B cell (primary cell): ENCODE data around the gene SHB. TPM values are rescaled to one million over a fixed set of nuclear protein-coding genes. Genes with fewer than 3 reads are reported as not detected.

ENCODE experiments used
- ATAC-seq: fragments of 200-7000 bp; cut with Tn5 transposase; one replicate; pipeline ENCODE4 v1.10.0; 2021; ENCODE audit warnings: low read depth, mild to moderate bottlenecking, moderate number of reproducible peaks, moderate library complexity
- CTCF ChIA-PET: fragments of 350-600 bp; sonication (Branson Sonifier 250); formaldehyde crosslinking; loops from one replicate; lab custom pipeline; 2021; ENCODE audit warnings: antibody characterized with exemption, inconsistent platforms; lab: Charles Lee
- POLR2A ChIA-PET: fragments of 350-600 bp; sonication (Branson Sonifier 250); formaldehyde crosslinking; loops from one replicate; lab custom pipeline; 2021; ENCODE audit warnings: antibody characterized with exemption; lab: Charles Lee
- DNase-seq: peaks from one replicate; pipeline ENCODE4 v3.0.0; 2013
- H2AFZ ChIP-seq: 2 replicates; pipeline ENCODE4 v1.6.1; 2012; ENCODE audit warnings: mild to moderate bottlenecking, low read depth, low read length; ENCODE audit not compliant: insufficient read depth, poor library complexity, severe bottlenecking
- H3K27ac ChIP-seq, 2 donors: 1 replicate in 1 of 2; 2 replicates in 1 of 2; pipeline ENCODE4 v1.5.1; 2012 to 2013; ENCODE audit warnings: low read length in 2 of 2, mild to moderate bottlenecking in 2 of 2, moderate library complexity in 1 of 2
- H3K27me3 ChIP-seq, 4 experiments: fragments of 200-600 bp in 1 of 4; sonication (generic) in 1 of 4; replicated peaks in 1 of 4; 1 replicate in 2 of 4; 2 replicates in 2 of 4; pipeline versions ENCODE4 v1.6.1 to v1.7.0; 2013 to 2016; ENCODE audit warnings: low read length in 3 of 4, mild to moderate bottlenecking in 2 of 4, mixed read lengths in 1 of 4, moderate library complexity in 1 of 4; ENCODE audit not compliant: insufficient read depth in 4 of 4, control insufficient read depth in 3 of 4; ENCODE audit errors: control extremely low read depth in 1 of 4
- H3K36me3 ChIP-seq, 2 experiments: replicated peaks in 1 of 2; 1 replicate in 1 of 2; 2 replicates in 1 of 2; pipeline versions ENCODE4 v1.6.1 to v1.7.1; 2013; ENCODE audit warnings: low read length in 1 of 2; ENCODE audit not compliant: insufficient read depth in 2 of 2, control insufficient read depth in 1 of 2; ENCODE audit errors: control extremely low read depth in 1 of 2, extremely low read depth in 1 of 2
- H3K4me1 ChIP-seq, 2 donors: fragments of 200-600 bp in 1 of 2; sonication (generic) in 1 of 2; 1 replicate in 1 of 2; 2 replicates in 1 of 2; pipeline versions ENCODE4 v1.5.1 to v1.6.1; 2013 to 2017; ENCODE audit warnings: low read length in 2 of 2; ENCODE audit not compliant: control insufficient read depth in 2 of 2, insufficient read depth in 2 of 2
- H3K4me2 ChIP-seq: replicated peaks from 2 replicates; pipeline ENCODE3; 2012; ENCODE audit warnings: mild to moderate bottlenecking, low read depth, low read length; ENCODE audit not compliant: poor library complexity, severe bottlenecking
- H3K4me3 ChIP-seq, 5 experiments: fragments of 200-600 bp in 1 of 5; sonication (generic) in 1 of 5; 1 replicate in 3 of 5; 2 replicates in 2 of 5; pipeline versions ENCODE4 v1.5.1 to v1.7.0; 2011 to 2016; ENCODE audit warnings: low read length in 4 of 5, mild to moderate bottlenecking in 4 of 5, low read depth in 2 of 5, control low read depth in 1 of 5, moderate library complexity in 1 of 5; ENCODE audit not compliant: insufficient read depth in 1 of 5; ENCODE audit errors: control extremely low read depth in 1 of 5, extremely low read depth in 1 of 5
- H3K79me2 ChIP-seq: fragments of 200-600 bp; sonication (generic); one replicate; pipeline ENCODE4 v1.6.0; 2016; ENCODE audit warnings: low read length; ENCODE audit not compliant: control insufficient read depth, insufficient read depth
- H3K9ac ChIP-seq: fragments of 200-600 bp; sonication (generic); 2 replicates; pipeline ENCODE4 v1.6.1; 2017; ENCODE audit warnings: mild to moderate bottlenecking, low read length, moderate library complexity
- H3K9me3 ChIP-seq, 3 donors: one replicate each; pipeline versions ENCODE4 v1.6.1 to v1.7.1; 2013; ENCODE audit warnings: low read length in 2 of 3; ENCODE audit not compliant: control insufficient read depth in 2 of 3, insufficient read depth in 1 of 3; ENCODE audit errors: control extremely low read depth in 1 of 3
- H4K20me1 ChIP-seq: 2 replicates; pipeline ENCODE4 v1.6.0; 2012; ENCODE audit warnings: mild to moderate bottlenecking, low read length; ENCODE audit not compliant: insufficient read depth, control insufficient read depth, poor library complexity, severe bottlenecking
- H3K27ac Mint-ChIP-seq: one replicate; pipeline ENCODE4 v1.8.0; 2021; ENCODE audit warnings: mixed read lengths
- H3K27me3 Mint-ChIP-seq: one replicate; pipeline ENCODE4 v1.8.0; 2021; ENCODE audit warnings: mixed read lengths
- H3K4me1 Mint-ChIP-seq: one replicate; pipeline ENCODE4 v1.8.0; 2021; ENCODE audit warnings: mixed read lengths
- H3K4me3 Mint-ChIP-seq: one replicate; pipeline ENCODE4 v1.8.0; 2021; ENCODE audit warnings: mixed read lengths
- H3K9me3 Mint-ChIP-seq: one replicate; pipeline ENCODE4 v1.8.0; 2022; ENCODE audit warnings: mixed read lengths; ENCODE audit not compliant: insufficient read depth
- EZH2 ChIP-seq: IDR thresholded peaks from 2 replicates; pipeline ENCODE4 v1.6.1; 2012; ENCODE audit warnings: borderline replicate concordance, low read depth, mild to moderate bottlenecking, moderate library complexity, low read length; ENCODE audit not compliant: insufficient read depth, poor library complexity, severe bottlenecking
- WGBS: methylation state at CpG from one replicate; pipeline ENCODE4 v1.1.5; 2013; ENCODE audit warnings: missing lambda C conversion rate; ENCODE audit not compliant: insufficient coverage; 5-methylcytosine and 5-hydroxymethylcytosine counted together
- intact Hi-C: fragments of 100-400 bp; cut with micrococcal nuclease; formaldehyde crosslinking; loops from one replicate; pipeline ENCODE4 v1.10.0; 2022
- polyA plus RNA-seq: library from polyadenylated mRNA; depleted of rRNA; stranded (reverse); fragments of >200 nt; gene quantifications from 2 replicates; pipeline ENCODE4 v1.2.3, GENCODE V29; 2012
- total RNA-seq, 2 donors: library from RNA; stranded (reverse); fragments of 120-200 nt in 1 of 2; gene quantifications; 1 replicate in 1 of 2; 2 replicates in 1 of 2; pipeline versions ENCODE4 v1.2.3 to v1.2.4, GENCODE V29; 2013 to 2022
- TF ChIP-seq, protein P1 (sequence below): fragments of 200-600 bp; IDR thresholded peaks from one replicate; pipeline ENCODE4 v1.8.0; 2022; ENCODE audit warnings: antibody characterized with exemption, mild to moderate bottlenecking

The SHB gene
- total and polyA plus RNA-seq, 2 donors (not counting 1 experiment from before 2014, with no cell fraction given) = 0.06 to 1.9 TPM

DNA sequence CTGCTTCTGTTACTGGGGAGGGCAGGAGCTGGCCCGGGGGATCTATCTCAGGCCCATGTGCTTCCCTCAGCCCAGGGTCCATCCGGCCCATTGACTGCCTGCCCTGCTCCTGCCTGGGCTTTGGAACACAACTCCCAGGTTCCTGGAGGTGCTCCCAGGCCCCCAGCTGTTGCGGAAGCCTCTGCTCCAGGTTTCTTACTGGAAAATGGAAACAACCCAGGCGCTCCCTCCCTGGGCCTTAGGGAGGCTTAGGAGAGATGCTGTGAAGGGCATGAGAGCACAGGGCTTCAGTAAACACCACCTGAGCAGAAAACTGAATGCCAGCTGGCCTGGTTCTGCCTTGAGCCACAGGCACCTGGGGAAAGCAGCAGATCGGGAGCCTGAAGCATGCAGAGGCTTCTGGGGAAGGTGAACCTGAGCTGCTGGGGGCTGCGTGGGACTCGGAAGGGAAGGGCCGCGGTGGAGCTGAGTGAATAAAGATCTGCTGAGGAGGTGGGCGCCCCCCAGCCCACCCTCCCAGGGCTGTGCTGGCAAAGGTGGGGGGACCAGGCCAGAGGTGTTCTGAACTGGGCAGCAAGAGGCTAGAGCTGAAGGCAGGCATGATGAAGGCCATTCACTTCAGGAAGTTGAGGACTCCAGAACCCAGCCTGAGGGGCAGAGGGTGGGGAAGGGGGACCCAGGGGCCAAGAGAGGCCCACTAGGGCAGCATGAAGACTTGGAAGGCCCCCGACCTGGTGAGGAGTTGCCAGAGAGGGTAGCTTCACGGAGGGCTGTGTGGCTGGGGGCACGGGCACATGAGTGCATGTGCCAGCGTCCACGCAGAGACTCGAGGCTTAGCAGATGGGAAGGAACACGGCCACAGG lies 64.8 kb downstream of the SHB start:
- Histone ChIP-seq H4K20me1 (no peaks in the 10 kb centered on the region), H3K4me1 (peaks cover 0 to 9% of the 10 kb centered on the region in 2 donors), H3K27me3 (no peaks in the 10 kb centered on the region), H2AFZ (no peak overlapping the region), H3K36me3 (no peaks in the 10 kb centered on the region), H3K4me3 (no peak overlapping the region), H3K9ac (no peak overlapping the region), H3K27ac (no peak overlapping the region), H3K9me3 (no peaks in the 10 kb centered on the region), H3K79me2 (no peaks in the 10 kb centered on the region), H3K4me2 (no peak overlapping the region)
- peaks cover 2% of the 10 kb centered on the region for H3K27me3 Mint-ChIP-seq
- no peak for DNase-seq
- ChIA-PET CTCF (no interaction called here), POLR2A (no interaction called here)
- no peak for ATAC-seq
- TF ChIP-seq, protein P1, sequence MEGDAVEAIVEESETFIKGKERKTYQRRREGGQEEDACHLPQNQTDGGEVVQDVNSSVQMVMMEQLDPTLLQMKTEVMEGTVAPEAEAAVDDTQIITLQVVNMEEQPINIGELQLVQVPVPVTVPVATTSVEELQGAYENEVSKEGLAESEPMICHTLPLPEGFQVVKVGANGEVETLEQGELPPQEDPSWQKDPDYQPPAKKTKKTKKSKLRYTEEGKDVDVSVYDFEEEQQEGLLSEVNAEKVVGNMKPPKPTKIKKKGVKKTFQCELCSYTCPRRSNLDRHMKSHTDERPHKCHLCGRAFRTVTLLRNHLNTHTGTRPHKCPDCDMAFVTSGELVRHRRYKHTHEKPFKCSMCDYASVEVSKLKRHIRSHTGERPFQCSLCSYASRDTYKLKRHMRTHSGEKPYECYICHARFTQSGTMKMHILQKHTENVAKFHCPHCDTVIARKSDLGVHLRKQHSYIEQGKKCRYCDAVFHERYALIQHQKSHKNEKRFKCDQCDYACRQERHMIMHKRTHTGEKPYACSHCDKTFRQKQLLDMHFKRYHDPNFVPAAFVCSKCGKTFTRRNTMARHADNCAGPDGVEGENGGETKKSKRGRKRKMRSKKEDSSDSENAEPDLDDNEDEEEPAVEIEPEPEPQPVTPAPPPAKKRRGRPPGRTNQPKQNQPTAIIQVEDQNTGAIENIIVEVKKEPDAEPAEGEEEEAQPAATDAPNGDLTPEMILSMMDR = no peak
- TF ChIP-seq EZH2 = no peak
- no peaks in the 10 kb centered on the region for H3K9me3 Mint-ChIP-seq
- no peak overlapping the region for H3K27ac Mint-ChIP-seq
- no peak overlapping the region for H3K4me3 Mint-ChIP-seq
- intact Hi-C loops = no loop called here
- peaks cover 11% of the 10 kb centered on the region for H3K4me1 Mint-ChIP-seq
- 95% methylated on average over 16 of the region's 17 CpGs for WGBS

DNA sequence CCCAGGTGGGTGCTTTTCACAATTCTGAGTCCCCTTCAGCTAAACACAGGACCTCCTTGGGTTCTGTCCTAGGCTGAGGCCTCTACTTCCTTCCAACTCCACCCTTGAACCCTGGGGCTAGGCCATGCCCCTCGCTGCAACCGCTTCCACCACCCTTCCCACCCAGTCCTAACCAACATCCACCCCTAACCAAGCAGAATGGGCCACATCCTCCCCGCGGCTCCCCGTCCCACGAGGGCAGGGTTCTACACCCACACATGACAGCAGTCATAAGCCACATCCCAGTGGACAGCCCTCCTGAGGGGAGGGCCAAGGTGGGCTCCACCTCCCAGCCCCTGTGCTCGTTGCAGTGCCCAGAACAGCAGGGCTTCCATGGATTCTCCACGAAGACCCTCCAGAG lies 65.8 kb downstream of the SHB start:
- Histone ChIP-seq H3K27ac (no peak overlapping the region), H3K27me3 (no peaks in the 10 kb centered on the region), H3K4me2 (no peak overlapping the region), H4K20me1 (no peaks in the 10 kb centered on the region), H3K4me3 (no peak overlapping the region), H2AFZ (no peak overlapping the region), H3K9ac (no peak overlapping the region), H3K4me1 (peaks cover 0 to 4% of the 10 kb centered on the region in 2 donors), H3K9me3 (no peaks in the 10 kb centered on the region), H3K79me2 (no peaks in the 10 kb centered on the region), H3K36me3 (no peaks in the 10 kb centered on the region)
- H3K27me3 Mint-ChIP-seq = peaks cover 2% of the 10 kb centered on the region
- CTCF ChIA-PET = no interaction called here
- ATAC-seq (no peak), DNase-seq (no peak)
- H3K9me3 Mint-ChIP-seq = no peaks in the 10 kb centered on the region
- intact Hi-C loops = no loop called here
- peaks cover 5% of the 10 kb centered on the region for H3K4me1 Mint-ChIP-seq
- H3K4me3 Mint-ChIP-seq = no peak overlapping the region
- TF ChIP-seq, protein P1 = no peak
- TF ChIP-seq EZH2 = no peak
- H3K27ac Mint-ChIP-seq = no peak overlapping the region
- POLR2A ChIA-PET = no interaction called here
- WGBS = 52% methylated on average over 8 of the region's 8 CpGs
